ENCODE measurements around the gene TCEANC2.

Gene TCEANC2

GRCh38 chr1:54136269-54136896 is 83.0 kb downstream of the TCEANC2 start:
- DNase-seq (ENCODE audit: low read depth in 3 of 3): no peak

DNA sequence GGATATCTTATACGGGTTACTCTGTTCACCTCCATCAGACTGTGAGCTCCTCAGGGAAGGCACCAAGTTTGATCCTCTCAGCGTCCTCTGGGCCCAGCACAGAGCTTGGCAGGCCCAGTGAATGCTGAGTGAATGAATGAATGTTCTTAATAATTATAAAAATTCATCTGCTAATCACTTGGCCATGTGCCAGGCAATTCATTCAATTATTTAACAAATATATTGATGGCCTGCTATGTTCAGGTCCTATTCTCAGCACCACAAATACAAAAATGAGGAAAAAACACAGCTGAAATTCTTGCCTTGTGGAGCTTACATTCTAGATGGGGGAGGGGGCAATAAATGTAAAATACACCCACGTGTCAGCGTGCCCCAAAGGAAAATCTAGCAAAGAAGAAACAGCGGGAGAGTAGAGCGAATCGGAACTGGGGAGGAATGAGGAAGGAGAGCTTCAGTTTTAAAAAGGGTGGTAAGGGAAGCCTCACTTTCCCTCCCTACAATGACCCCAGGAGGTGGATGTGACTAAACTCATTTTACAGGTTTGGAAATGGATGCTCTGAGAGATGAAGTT is 83.6 kb downstream of the TCEANC2 start:
- DNase-seq (ENCODE audit: low read depth in 3 of 3): no peak

DNA sequence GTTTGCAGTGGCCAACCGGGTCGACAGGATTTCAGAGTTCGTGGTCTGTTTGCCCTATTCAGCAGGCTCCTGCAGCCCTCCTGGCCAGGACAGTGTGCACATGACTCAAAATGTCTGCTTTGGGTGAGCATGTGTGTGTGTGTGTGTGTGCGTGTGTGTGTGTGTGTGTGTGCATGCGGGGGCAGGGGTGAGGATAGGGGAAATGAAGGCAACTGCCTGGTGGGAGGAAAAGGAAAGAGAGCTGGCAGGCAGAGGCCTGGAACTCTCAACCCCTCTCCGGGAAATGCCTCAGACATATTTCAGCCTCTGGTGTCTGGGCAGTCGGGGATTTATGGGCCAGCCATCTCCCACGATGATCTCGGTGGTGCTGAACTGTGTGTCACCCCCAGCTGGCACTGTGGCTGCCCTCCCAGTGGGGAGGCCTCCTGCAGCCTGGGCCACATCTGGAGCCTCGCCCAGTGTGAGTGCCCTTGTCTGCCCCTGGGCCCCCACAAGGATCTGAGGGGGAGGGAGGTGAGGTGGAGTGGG is 84.2 kb downstream of the TCEANC2 start:
- no peak for DNase-seq (ENCODE audit: low read depth in 3 of 3)

DNA sequence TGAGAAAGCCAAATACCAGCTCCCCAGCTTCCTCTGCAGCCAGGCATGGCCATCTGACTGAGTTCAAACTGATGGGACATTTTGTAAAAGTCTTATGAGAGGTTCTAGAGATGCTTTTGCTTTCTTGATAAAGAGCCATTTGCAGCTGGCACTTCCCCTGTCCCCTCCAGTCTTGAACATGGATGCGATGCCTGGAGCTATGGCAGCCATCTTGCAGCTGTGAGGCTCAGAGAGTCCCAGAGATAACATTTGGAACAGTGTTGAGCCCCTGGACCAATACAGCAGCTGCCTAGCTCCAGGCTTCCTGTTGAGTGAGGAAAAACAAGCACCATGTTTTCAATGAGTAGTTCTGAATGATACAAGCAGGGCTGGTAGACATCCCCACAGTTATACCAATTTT is 85.6 kb downstream of the TCEANC2 start:
- no peak for DNase-seq (ENCODE audit: low read depth in 3 of 3)

DNA sequence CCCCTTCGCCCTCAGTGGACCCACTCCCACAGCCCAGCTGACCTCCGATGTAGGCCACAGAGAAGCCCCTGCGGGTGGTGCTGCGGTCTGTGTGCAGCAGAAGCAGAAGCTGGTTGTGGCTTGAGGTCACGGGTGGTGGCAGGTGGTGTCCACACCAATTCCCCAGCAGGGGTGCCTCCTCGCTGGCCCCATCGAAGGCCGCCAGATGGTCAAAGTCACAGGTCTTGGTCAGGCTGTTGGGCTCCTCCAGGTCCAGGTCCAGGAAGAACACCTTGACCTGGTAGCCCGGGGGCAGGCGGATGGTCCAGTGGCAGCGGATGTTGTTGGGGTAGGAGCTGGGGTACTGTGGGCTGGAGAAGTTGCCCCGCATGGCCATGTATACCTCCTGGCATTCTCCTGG is 86.3 kb downstream of the TCEANC2 start:
- DNase-seq (ENCODE audit: low read depth in 3 of 3): no peak

GRCh38 chr1:54142146-54142900 is 88.9 kb downstream of the TCEANC2 start:
- no peak for DNase-seq (ENCODE audit: low read depth in 3 of 3)

DNA sequence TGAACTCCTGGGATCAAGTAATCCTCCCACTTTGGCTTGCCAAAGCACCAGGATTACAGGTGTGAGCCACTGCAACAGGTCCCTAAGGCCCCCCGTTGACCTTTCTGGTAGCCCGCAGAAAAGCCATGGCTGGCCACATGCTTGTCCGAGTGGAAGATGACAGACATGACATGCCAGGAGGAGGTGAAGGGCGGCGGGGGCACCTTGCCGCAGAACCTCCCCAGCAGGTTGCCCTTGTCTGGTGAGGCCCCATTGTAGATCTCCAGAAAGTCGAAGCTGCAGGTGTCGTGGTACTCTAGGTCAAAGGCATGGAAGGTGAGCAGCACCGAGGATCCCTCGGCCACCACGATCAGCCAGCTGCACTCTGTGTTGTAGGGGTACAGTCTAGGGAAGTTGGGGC is 91.0 kb downstream of the TCEANC2 start:
- DNase-seq (ENCODE audit: low read depth in 3 of 3): no peak

GRCh38 chr1:54149734-54150133 is 96.3 kb downstream of the TCEANC2 start:
- no peak for DNase-seq (ENCODE audit: low read depth in 3 of 3)

DNA sequence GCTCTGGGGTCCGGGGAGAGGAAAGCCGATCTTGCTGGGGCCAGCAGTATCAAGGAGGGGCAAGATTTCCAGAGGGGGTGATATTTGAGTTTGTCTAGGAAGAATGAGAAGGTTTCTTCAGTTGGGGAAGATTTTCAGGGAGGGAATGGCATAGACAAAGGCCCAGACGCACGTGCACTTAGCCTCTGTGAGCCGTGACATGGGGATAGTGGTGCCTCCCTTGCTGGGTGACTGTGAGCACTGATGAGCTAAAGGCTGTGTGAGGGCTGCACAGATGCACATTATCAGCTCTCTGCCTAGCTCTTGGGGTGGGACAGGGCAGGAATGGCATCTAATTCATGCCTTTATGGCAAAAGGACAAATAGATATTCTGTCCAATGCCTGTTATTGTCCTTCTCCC is 97.6 kb downstream of the TCEANC2 start:
- DNase-seq (ENCODE audit: low read depth in 3 of 3): no peak

- DNase-seq (ENCODE audit: low read depth in 3 of 3): no peak
These were observed 99.3 kb downstream of the TCEANC2 start, which contains the start of gene CDCP2 for GRCh38 chr1:54152696-54153095. Gene CDCP2 (minus strand): TSS chr1:54153000. CDS start chr1:54152922, 78 bp downstream.

DNA sequence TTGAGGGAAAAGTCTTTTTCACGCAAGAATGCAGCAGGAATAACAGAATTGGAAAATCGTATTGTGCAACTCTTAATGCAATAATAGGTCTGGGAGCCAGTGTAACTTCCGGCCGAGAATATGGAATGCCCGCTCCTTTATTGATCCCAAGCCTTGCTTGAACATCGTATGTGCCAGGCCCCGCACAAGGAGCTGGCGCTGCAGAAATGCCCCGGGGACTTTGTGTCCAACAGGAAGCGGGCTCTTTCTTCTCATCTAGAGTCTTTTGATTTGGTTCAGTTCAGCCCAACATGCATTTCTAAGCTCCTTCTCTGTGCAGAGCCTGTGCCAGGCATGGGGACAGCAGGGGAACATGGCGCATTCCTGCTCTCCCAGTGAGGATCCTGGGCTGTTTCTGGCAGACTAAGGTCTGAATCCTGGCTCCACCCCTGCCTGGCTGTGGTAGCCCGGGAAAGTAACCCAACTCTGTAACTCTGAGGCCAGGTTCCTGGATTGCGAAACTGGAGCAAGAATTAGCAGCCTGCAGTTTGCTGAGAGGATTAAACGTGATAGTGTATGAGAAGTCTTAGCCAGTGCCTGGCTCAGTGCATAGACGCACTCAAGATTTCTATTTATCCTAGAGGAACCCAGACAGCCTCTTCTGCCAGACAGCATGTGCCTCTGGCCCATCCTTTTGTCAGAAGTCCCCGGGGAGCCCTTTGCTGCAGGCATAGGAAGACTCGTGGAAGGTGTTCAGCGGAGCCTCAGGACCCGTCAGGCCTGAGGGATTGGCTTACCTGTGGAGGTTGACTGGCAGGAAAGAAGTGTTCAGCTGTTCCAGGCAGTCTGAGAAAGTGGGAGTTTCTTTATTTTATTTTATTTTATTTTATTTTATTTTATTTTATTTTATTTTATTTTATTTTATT is 100.4 kb downstream of the TCEANC2 start:
- DNase-seq (ENCODE audit: low read depth in 3 of 3): no peak

Measured in stimulated activated CD4-positive, alpha-beta T cell treated with anti-CD3 and anti-CD28 coated beads, TNF-alpha, amount 100 ng/mL, for 4 hours (primary cell).